Activated CD4-positive, alpha-beta memory T cell treated with anti-CD3 and anti-CD28 coated beads, Interleukin-2, amount 10 ng/mL, durations not matched to agents 7 days and 5 days (primary cell): ENCODE results near the gene TMEM54. TPM values are rescaled to one million over a fixed set of nuclear protein-coding genes. Genes with fewer than 3 reads are reported as not detected.

ENCODE experiments used
- CTCF ChIA-PET: fragments of 350-600 bp; sonication (Branson Sonifier 250); formaldehyde crosslinking; loops from one replicate; lab custom pipeline; 2021; ENCODE audit warnings: antibody characterized with exemption, inconsistent platforms; lab: Charles Lee
- POLR2A ChIA-PET: fragments of 350-600 bp; sonication (Branson Sonifier 250); formaldehyde crosslinking; loops from one replicate; lab custom pipeline; 2021; ENCODE audit warnings: antibody characterized with exemption; lab: Charles Lee
- DNase-seq: peaks from one replicate; pipeline ENCODE4 v3.0.0-alpha.2; 2020
- H3K27ac Mint-ChIP-seq: one replicate; pipeline ENCODE4 v1.8.0; 2021; ENCODE audit warnings: mild to moderate bottlenecking, mixed read lengths
- H3K27me3 Mint-ChIP-seq: one replicate; pipeline ENCODE4 v1.8.0; 2021; ENCODE audit warnings: mixed read lengths
- H3K36me3 Mint-ChIP-seq: one replicate; pipeline ENCODE4 v1.8.0; 2021; ENCODE audit warnings: low read depth, mixed read lengths
- H3K4me1 Mint-ChIP-seq: one replicate; pipeline ENCODE4 v1.8.0; 2021; ENCODE audit warnings: mixed read lengths
- H3K4me3 Mint-ChIP-seq: one replicate; pipeline ENCODE4 v1.8.0; 2021; ENCODE audit warnings: mild to moderate bottlenecking, mixed read lengths
- H3K9me3 Mint-ChIP-seq: one replicate; pipeline ENCODE4 v1.8.0; 2021; ENCODE audit warnings: mixed read lengths
- total RNA-seq, 2 experiments: library from RNA; stranded (reverse); gene quantifications; one replicate each; pipeline ENCODE4 v1.2.3, GENCODE V29; 2021

Gene TMEM54
- total RNA-seq, 2 experiments from 2014 or later = not detected

GRCh38 chr1:32931760-32932159, 30.6 kb upstream of the TMEM54 start:
- no peak overlapping the region for H3K4me3 Mint-ChIP-seq
- peaks cover 18% of the 10 kb centered on the region for H3K4me1 Mint-ChIP-seq
- peaks cover 12% of the 10 kb centered on the region for H3K27me3 Mint-ChIP-seq
- H3K27ac Mint-ChIP-seq = no peak overlapping the region
- no peaks in the 10 kb centered on the region for H3K9me3 Mint-ChIP-seq
- DNase-seq = no peak
- ChIA-PET CTCF (interaction anchor here (0.8 to 5.5 kb wide), 9 partner anchors 24 to 155 kb away, joined by 3 to 82 read pairs (median 9); partner anchors contain the start of genes AZIN2 and RNF19B), POLR2A (interaction anchor here (0.6 to 1.2 kb wide), 3 partner anchors 9 to 160 kb away, joined by 3 read pairs; no protein-coding TSS in a partner anchor)
- peaks cover 16% of the 10 kb centered on the region for H3K36me3 Mint-ChIP-seq

GRCh38 chr1:32929366-32929765, 28.2 kb upstream of the TMEM54 start:
- Mint-ChIP-seq H3K4me3 (no peak overlapping the region), H3K27me3 (peaks cover 32% of the 10 kb centered on the region), H3K4me1 (peaks cover 19% of the 10 kb centered on the region), H3K9me3 (no peaks in the 10 kb centered on the region), H3K27ac (no peak overlapping the region), H3K36me3 (peaks cover 7% of the 10 kb centered on the region)
- DNase-seq = no peak
- CTCF ChIA-PET = interaction anchor here (0.8 to 5.4 kb wide), 3 partner anchors 77 to 157 kb away, joined by 3 to 32 read pairs (median 3); no protein-coding TSS in a partner anchor
- POLR2A ChIA-PET = no interaction called here

GRCh38 chr1:32928715-32929114, 27.5 kb upstream of the TMEM54 start:
- Mint-ChIP-seq H3K4me3 (no peak overlapping the region), H3K4me1 (peaks cover 15% of the 10 kb centered on the region), H3K36me3 (peaks cover 3% of the 10 kb centered on the region), H3K27me3 (peaks cover 39% of the 10 kb centered on the region), H3K9me3 (no peaks in the 10 kb centered on the region), H3K27ac (no peak overlapping the region)
- no peak for DNase-seq
- ChIA-PET CTCF (no interaction called here), POLR2A (no interaction called here)

DNA sequence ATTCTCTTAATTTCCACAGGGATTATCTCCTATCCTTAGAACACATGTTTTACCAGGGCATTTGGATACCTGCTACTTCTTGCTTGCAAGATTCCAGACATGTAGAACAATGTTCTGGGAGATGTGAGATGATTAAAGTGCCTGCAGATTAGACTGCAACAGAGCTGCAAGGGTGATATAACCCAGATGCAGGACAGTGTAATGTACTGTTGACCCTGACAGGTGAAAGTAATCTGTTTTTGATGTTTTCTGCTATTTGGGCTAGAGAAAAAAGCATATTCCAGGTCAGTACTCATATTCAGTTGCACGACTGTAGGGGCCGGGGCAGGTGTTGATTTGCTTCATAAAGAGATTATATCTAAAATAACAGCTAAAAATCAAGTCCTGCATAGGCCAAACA, 27.1 kb upstream of the TMEM54 start:
- Mint-ChIP-seq H3K36me3 (no peaks in the 10 kb centered on the region), H3K27ac (no peak overlapping the region), H3K4me3 (no peak overlapping the region), H3K4me1 (peaks cover 11% of the 10 kb centered on the region), H3K9me3 (no peaks in the 10 kb centered on the region), H3K27me3 (peaks cover 42% of the 10 kb centered on the region)
- POLR2A ChIA-PET = no interaction called here
- CTCF ChIA-PET = no interaction called here
- DNase-seq = no peak

DNA sequence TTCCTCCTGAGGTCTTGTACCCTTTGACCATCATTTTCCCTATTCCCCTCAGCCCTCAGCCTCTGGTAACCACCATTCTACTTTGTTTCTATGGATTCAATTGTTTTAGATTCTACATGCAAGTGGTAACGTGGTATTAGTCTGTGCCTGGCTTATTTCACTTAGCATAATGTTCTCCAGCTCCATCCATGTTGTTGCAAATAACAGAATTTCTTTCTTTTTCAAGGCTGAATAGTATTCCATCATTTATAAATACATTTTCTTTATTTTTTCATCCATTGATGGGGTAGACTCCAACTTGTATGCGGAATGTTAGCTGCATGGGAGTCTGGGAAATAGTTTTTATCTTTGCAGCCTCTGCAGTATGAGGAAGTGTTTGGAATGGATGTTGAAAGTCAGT, 26.3 kb upstream of the TMEM54 start:
- Mint-ChIP-seq H3K27me3 (peaks cover 48% of the 10 kb centered on the region), H3K27ac (no peak overlapping the region), H3K9me3 (no peaks in the 10 kb centered on the region), H3K4me3 (no peak overlapping the region), H3K4me1 (peaks cover 11% of the 10 kb centered on the region), H3K36me3 (no peaks in the 10 kb centered on the region)
- ChIA-PET POLR2A (no interaction called here), CTCF (no interaction called here)
- DNase-seq = no peak

GRCh38 chr1:32926562-32926961, 25.4 kb upstream of the TMEM54 start:
- DNase-seq = no peak
- ChIA-PET CTCF (interaction anchor here (0.6 to 0.7 kb wide), 2 partner anchors 106 to 247 kb away, joined by 3 read pairs; no protein-coding TSS in a partner anchor), POLR2A (interaction anchor here (0.7 kb wide), 1 partner anchor 11 kb away, joined by 3 read pairs; no protein-coding TSS in a partner anchor)
- Mint-ChIP-seq H3K4me3 (no peak overlapping the region), H3K27ac (no peak overlapping the region), H3K4me1 (peaks cover 11% of the 10 kb centered on the region), H3K9me3 (no peaks in the 10 kb centered on the region), H3K36me3 (no peaks in the 10 kb centered on the region), H3K27me3 (peaks cover 52% of the 10 kb centered on the region)

DNA sequence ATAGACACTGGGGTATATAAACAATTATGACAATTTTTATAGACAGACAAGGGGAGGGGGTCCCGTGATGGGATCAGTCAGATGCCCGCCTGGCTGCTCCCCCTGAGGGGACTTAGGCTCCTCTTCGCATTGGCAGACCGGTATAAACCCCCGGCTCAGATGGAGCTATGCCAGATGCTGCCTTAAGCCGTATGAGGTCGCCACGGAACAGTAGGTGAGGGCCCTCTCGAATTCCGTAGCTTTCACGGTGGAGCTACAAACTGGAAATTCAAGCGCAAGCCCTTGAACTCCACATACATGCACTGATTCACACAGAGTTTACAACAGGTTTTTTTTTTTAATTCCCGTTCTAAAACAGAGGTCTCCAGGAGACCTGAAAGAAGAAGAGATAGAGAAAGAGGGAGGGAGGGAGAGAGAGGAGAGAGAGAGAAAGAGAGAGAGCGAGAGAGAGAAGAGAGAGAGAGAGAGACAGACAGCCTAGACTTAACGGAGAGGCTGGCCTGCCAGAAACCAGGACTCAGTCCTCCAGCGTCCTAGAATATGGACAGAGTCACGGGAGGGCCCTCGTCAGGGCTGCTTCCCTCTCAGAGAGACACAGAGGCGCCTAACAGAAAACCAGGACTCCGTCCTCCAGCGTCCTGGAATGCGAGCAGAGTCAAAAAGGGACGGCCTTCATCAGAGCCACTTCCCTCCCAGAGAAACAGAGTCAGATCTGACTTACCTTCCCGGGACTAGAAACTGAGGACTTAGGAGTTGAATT, 24.4 kb upstream of the TMEM54 start:
- DNase-seq = peak; percentile 20

DNA sequence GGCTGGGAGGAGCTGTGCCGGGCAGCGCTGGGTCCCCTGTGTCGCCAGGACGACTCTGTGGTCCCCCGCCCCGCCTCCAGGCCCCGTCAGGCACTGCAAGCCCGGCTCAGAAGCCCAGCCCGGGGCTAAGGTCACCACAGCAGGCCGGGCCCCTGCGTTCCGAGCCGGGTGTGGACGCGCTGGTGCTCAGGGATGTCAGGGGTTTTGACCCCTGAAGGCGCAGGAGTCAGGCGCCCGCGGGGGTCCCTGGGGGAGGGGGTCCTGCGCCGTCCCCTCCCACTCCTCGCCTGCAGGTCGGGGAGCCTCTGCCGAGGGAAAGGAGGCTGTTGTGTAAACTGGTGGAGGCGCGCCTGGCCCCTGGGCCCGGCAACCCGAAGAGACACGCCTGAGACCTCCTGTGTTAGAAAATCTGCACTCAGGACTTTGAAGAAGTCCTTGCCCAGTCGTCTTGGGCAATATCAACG, 23.7 kb upstream of the TMEM54 start:
- DNase-seq = no peak
- Mint-ChIP-seq H3K4me3 (no peak overlapping the region), H3K4me1 (peaks cover 18% of the 10 kb centered on the region), H3K36me3 (no peaks in the 10 kb centered on the region), H3K27ac (no peak overlapping the region), H3K27me3 (peaks cover 56% of the 10 kb centered on the region), H3K9me3 (no peaks in the 10 kb centered on the region)
- CTCF ChIA-PET = interaction anchor here (0.8 to 1.1 kb wide), 3 partner anchors 82 to 132 kb away, joined by 3 to 4 read pairs (median 3); no protein-coding TSS in a partner anchor
- POLR2A ChIA-PET = no interaction called here

More for the DNA sequence above, 24.4 kb upstream of the TMEM54 start:
- no peak overlapping the region for H3K4me3 Mint-ChIP-seq
- H3K4me1 Mint-ChIP-seq = peaks cover 13% of the 10 kb centered on the region
- POLR2A ChIA-PET = interaction anchor here (0.7 kb wide), 1 partner anchor 12 kb away, joined by 3 read pairs; no protein-coding TSS in a partner anchor
- peaks cover 54% of the 10 kb centered on the region for H3K27me3 Mint-ChIP-seq
- CTCF ChIA-PET = interaction anchor here (0.8 to 1.1 kb wide), 3 partner anchors 82 to 132 kb away, joined by 3 to 4 read pairs (median 3); no protein-coding TSS in a partner anchor
- no peaks in the 10 kb centered on the region for H3K36me3 Mint-ChIP-seq
- no peaks in the 10 kb centered on the region for H3K9me3 Mint-ChIP-seq
- no peak overlapping the region for H3K27ac Mint-ChIP-seq

GRCh38 chr1:32920833-32921232, 19.6 kb upstream of the TMEM54 start:
- ChIA-PET POLR2A (no interaction called here), CTCF (interaction anchor here (1.2 to 1.9 kb wide), 3 partner anchors 28 to 135 kb away, joined by 3 to 6 read pairs (median 5); no protein-coding TSS in a partner anchor)
- peaks cover 51% of the 10 kb centered on the region for H3K27me3 Mint-ChIP-seq
- H3K27ac Mint-ChIP-seq = no peak overlapping the region
- no peaks in the 10 kb centered on the region for H3K9me3 Mint-ChIP-seq
- no peaks in the 10 kb centered on the region for H3K36me3 Mint-ChIP-seq
- no peak overlapping the region for H3K4me3 Mint-ChIP-seq
- H3K4me1 Mint-ChIP-seq = peaks cover 33% of the 10 kb centered on the region
- no peak for DNase-seq

- DNase-seq = no peak
- CTCF ChIA-PET = interaction anchor here (1.9 kb wide), 1 partner anchor 27 kb away, joined by 6 read pairs; no protein-coding TSS in a partner anchor
- Mint-ChIP-seq H3K4me1 (peaks cover 28% of the 10 kb centered on the region), H3K4me3 (no peak overlapping the region), H3K27ac (no peak overlapping the region), H3K36me3 (no peaks in the 10 kb centered on the region), H3K27me3 (peaks cover 48% of the 10 kb centered on the region), H3K9me3 (no peaks in the 10 kb centered on the region)
- POLR2A ChIA-PET = interaction anchor here (1.0 kb wide), 1 partner anchor 111 kb away, joined by 3 read pairs; no protein-coding TSS in a partner anchor
Measured at GRCh38 chr1:32919811-32920733, 18.9 kb upstream of the TMEM54 start.

DNA sequence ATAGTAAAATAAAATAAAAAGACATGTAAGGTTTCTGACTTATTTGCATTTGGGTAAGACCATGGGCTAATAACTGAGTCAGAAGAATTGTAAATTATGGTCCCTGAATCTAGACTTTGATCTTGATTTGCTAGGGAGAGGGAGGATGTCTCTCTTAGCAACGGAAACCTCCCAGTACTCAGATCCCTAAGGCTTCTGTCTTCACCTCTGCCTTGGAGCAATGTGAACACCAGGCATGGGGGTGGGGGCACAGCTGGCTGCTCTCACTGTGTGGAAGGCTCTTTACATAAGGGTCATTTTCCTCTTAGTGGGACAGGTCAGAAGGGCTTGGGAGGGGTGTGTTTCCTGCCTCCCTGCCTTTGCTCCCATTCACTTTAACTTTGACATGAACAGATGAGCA, 17.0 kb upstream of the TMEM54 start:
- CTCF ChIA-PET = interaction anchor here (1.7 kb wide), 1 partner anchor 26 kb away, joined by 3 read pairs; no protein-coding TSS in a partner anchor
- DNase-seq = no peak
- Mint-ChIP-seq H3K27ac (no peak overlapping the region), H3K27me3 (peaks cover 41% of the 10 kb centered on the region), H3K36me3 (no peaks in the 10 kb centered on the region), H3K9me3 (no peaks in the 10 kb centered on the region), H3K4me3 (no peak overlapping the region), H3K4me1 (peaks cover 22% of the 10 kb centered on the region)
- POLR2A ChIA-PET = no interaction called here

DNA sequence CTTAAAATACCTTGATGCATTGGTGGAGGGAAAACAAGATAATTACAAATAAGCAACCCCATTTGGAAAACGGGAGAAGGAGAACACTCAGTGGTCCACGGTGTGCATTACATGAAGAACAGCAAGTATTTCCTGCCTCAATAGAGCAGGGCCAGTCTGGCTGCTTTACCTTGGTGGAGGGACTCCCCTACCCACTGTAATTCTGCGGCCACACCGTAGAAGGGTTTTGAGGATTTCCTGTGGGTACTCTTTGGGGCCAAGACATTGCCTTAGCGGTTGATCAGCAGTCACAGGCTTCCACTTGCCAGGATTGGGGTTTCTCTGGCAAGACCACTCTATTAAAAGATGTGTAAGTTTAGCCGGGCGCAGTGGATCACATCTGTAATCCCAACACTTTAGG, 16.3 kb upstream of the TMEM54 start:
- Mint-ChIP-seq H3K27me3 (peaks cover 37% of the 10 kb centered on the region), H3K36me3 (no peaks in the 10 kb centered on the region), H3K9me3 (no peaks in the 10 kb centered on the region), H3K4me1 (peaks cover 22% of the 10 kb centered on the region), H3K4me3 (no peak overlapping the region), H3K27ac (no peak overlapping the region)
- ChIA-PET POLR2A (no interaction called here), CTCF (interaction anchor here (1.7 kb wide), 1 partner anchor 25 kb away, joined by 3 read pairs; no protein-coding TSS in a partner anchor)
- peak; percentile 54 for DNase-seq
